EH (cell line): ENCODE measurements around the gene FGD5.

ENCODE experiments used
- DNase-seq: peaks from one replicate; pipeline ENCODE4 v3.0.0-alpha.2; 2015; ENCODE audit warnings: low read depth

The FGD5 gene

GRCh38 chr3:14852058-14852594 is 33.4 kb downstream of the FGD5 start:
- DNase-seq: no peak

- no peak for DNase-seq
These were observed 34.0 kb downstream of the FGD5 start for GRCh38 chr3:14852717-14853116.

DNA sequence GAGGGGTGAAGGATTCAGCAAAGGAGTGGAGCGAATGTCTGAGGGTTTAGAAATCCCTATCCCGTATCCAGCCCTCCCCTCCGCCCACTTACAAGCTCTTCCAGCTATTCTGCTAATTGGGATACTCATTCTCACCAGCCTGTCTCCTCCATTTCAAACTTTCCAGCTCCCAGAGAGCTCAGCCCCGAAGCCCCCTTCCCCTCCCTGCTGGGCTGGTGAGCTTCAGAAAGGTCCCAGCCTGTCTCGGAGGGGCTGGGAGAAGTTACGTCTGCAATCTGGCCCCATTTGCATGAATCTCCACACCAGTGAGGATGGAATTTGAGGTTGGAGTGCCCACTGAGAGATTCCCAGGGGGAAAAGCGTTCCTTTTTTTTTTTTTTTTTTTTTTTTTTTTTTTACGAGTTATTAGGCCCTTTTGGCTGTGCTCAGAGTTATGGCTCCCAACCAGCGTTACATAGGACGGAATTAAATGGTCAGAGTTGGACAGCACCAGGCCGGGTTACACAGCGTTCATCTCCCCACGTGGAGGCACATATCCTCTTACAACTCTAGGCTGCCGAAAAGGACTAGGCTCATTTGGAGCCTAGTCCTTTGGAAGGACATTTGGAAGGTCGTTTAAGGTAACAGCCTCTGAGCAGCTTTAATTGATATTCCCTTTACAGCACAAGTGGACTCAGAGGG is 34.6 kb downstream of the FGD5 start:
- no peak for DNase-seq

DNA sequence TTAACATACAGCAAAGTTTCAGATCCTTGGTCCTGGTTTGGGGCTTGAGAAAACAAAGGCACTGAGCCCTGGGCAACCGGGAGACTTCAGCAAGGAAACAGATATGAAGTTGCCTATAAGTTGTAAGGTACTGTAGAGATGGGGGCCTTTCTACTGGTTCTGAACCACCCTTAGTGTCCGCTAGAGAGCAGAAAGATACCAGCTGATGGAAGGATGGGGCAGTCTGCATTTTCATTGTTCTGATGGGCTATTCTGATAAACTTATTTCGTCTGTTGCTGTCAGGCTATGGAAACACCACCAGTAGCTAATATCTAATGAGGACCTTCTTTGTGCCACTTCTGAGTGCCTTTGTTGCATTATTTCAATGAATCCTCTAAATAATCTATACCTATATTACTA is 38.7 kb downstream of the FGD5 start:
- no peak for DNase-seq

DNA sequence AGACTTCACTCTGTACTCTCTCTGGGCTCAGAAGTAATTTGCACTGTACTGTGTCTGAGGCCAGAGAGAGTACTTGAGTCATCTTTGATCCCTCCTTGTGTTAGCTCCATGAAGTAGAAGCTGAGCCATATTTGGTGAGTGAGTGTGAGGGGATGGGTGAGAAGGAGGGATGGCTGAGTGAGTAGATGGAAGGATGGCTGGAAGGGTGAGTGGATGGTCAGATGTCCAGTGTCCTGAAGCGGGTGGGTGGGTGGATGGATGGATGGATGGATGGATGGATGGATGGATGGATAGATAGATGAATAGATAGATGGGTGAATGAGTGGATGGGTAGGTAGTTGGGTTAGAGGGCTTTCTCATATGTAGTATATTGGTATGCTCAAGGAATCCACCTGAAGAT is 39.3 kb downstream of the FGD5 start:
- DNase-seq: no peak

DNA sequence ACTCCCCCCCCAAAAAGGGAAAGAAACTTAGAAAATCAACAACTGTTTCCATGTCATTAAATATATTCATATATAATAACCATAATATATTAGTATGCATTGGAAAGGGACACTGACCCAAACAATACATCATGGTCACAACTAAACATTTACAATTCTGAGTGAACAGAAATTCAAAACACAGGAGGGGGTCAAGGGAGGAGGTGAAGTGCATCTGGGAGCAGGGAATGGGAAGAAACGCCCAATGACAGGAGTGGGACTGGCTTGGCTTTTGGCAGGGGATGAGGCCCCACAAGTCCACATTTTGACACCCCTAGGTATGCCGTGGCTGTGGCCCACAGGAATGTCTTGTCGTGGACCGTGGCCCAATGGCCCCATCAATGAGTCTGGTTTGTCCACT is 41.1 kb downstream of the FGD5 start:
- DNase-seq: no peak

- no peak for DNase-seq
These were observed 42.3 kb downstream of the FGD5 start for GRCh38 chr3:14861031-14861430.

DNA sequence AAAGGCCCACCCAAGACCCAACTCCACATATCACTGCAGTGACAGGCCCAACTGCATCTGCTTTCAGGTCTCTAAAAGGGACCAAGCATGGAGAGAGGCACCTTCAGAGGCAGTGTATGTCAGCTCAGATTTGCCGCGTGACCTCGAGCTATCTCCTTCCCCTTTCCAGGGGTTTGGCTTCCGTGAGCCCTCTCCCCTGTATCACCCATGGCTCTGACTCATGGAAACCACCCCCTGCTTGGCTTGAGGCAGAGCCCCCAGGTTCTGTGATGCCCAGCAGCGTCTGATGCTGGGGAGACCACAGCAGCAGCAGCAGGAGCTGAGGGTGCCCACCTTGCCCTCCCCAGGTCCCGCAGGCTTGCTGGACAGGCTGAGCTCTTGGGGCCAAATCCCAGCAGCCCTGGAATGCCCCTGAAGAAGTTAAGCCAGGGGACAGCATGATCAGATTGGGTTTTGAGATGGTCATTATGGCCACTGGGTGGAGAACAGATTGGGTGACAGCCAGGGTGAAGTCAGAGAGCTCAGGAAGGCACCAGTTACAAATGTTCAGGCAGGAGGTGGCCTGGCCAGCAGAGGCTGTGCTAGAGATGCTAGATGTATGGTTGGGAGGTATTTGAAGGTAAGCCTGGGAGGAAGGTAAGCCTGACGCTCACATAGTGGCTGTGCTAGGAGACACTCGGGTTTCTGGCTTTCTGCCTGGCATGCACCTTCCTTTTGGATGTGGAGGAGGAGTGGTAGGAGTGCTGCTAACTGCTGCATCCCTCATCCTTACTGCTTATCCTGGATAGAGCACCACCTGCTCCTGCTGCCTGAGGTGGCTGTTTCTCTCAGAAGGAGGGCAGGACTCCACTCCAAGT is 42.9 kb downstream of the FGD5 start:
- DNase-seq: no peak

DNA sequence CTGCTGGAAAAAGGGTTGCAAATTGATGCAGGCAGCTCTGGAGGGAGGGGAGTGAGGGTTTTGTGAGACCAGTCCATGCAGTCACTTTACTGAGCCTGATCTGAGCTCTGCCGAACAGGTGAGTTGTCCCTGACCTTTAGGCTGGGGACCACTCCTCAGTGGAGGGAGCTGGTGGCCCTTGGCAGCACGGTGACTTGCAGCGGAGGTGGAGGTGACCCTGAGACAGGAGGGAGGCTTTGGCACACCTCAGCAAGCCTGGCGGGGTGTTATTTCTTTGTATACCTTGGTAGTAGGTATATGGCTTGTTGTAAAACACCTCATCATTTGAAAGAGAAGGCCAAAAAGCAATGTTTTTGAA is 43.5 kb downstream of the FGD5 start:
- no peak for DNase-seq

- DNase-seq: no peak
These were observed 44.0 kb downstream of the FGD5 start for GRCh38 chr3:14862661-14863230.

DNA sequence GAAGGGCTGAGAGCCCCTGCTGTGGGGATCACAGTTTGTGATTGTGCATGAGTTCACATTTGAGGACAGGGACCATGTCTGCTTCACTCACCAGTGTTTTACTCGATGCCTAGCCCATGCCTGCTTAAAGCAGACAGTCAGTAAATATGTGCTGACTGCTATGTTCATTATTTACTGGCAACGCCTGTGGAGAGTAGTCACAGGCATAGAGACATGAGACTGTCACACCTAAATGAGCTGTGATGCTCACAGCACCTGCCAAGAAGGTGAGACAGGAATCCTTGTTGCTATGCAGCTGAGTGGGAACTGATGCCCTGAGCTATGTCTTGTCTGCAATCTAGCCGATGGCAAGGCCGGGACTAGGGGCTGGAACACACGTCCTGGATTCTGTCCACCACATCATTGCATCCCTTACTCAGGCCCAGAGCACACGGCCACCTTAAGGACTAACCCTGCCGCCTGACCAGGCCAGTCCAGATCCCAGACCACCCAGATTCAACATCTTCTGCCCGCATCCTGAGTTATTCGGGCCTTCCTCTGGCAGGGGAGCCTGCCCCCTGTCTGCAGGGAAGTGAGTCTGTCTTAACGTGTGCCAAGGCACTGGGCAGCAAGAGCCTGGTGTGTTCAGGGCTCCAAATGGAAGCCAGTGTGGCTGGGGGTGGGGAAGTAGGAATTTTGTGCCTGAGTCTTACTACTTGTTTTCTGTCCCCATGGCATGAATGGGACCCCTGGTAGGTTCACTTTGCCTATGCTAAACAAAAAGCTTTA is 44.8 kb downstream of the FGD5 start:
- DNase-seq: no peak

DNA sequence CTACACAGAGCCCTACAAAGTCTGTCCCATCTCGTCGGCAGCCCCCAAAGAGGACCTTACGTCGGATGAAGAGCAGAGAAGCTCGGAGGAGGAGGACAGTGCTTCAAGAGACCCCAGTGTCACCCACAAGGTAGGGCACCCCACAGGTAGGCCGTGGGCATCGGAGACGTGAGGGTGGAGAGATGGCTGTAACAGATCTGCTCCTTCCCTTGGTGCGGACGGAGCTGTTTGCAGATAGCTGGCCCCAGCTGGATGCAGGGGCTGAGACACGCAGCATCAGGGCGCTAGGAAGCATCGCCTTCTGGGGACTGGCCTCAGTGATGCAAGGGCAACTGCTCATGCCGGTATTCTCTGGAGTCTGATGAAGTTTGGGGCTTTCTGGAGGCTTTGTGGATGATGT is 45.4 kb downstream of the FGD5 start:
- no peak for DNase-seq

DNA sequence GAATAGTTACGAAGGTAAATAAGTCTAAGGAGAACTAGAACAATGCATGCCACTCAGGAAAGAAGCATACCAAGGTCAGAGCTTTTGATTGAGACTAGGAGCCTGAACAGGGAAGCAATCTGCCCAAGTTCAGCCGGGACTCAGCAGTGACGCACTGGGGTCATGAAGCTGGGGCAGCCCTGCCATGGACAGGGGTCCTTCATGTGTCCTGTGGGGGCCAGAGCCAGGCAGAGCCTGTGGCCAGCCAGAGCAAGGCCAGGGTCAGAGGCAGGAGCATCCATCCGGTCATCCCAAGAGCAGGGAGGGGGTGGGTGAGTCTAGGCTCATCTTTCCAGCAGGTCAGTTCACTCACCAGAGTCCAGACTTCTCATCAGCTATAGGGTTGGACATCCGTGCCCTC is 47.9 kb downstream of the FGD5 start:
- no peak for DNase-seq

- no peak for DNase-seq
These were observed 49.3 kb downstream of the FGD5 start for GRCh38 chr3:14867936-14868570.

GRCh38 chr3:14869917-14870782 is 51.4 kb downstream of the FGD5 start:
- no peak for DNase-seq

- no peak for DNase-seq
These were observed 52.0 kb downstream of the FGD5 start for GRCh38 chr3:14870783-14871060.

DNA sequence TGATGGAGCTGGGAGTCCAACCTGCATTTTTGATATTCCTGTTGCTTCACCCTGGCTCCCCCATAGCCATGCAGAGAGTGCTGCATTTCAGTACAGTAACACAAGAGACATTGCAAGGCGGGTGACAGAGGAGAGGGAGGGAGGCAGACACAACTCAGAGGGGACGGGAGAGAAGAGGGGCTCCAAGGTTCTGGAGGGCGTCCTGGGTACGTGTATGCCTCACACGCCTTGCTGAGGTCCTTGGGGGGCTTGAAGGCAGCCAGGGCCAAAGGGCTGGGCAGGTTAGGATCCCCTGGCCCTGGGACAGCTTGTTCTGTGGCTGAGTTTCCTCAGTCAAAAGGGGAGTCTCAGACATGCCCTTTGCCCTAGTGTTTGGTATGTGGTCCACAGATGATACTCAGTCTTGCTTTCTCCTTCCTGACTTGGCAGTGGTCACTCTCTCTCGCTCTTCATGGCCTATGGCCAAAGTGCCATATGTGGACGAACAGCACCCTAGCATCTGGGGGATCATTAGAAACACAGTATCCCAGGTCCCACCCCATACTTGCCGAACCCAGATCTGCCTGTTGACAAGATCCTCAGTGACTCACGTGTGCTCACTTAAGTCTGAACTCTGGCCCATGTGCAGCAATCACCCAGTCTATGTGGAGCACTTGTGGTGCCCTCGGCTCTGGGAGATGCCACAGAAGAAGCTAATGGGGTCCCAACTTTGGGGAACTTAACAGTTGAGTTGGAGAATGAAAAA is 52.9 kb downstream of the FGD5 start:
- no peak for DNase-seq

GRCh38 chr3:14872706-14873105 is 53.9 kb downstream of the FGD5 start:
- no peak for DNase-seq

DNA sequence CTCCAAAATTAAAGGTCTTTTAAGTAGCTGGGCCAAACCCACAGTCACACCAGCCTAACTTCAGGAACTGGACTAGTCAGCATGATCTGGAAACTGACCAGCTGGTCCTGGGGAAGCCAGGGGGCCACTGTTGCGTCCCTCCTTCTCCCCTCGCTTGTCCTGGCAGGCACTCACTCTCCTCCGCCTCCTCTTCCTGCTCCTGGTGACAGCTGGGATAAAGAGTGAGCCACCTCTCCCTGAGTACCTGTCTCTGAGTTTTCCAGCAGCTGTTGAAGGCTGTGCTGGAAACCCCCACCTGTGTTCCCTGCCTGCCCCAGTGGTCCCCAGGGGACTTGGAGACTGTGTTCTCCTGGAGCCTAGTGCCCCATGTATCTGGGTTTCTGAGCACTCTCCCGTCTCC is 56.0 kb downstream of the FGD5 start:
- DNase-seq: no peak

DNA sequence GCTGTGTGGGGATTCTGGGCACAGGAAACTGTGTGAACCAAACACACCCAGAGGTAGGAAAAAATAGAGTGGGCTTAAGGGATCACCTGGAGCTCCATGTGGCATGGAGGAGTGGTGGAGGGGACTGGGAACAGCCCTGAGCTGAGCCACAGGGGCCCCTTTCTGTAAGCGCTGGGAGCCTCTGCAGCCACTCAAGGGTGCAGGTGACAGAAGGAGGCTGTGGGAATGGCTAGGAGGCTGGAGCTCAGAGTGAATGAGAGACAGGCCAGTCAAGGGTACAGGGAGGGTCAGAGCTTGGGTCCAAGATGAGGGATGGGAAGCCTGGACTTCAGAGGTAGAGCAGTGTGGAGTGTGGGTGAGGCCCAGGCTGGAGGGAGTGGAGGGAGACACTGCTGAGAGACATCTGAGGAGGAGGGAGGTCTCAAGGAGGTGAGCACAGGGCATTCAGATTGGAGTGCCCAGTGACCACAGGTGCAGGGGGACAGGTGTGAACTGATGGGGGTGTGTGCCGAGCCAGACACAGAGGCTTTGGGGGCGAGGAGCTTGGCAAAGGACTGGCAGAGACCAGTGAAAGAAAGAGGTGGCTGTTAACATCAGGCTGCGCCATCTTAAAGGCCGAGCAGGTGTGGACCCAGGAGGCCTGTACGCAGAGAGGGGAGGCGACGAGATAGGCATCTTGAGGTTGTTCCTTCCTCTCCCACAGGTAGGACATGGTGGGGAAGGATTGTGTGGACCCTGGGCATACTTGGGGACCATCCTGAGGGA is 56.8 kb downstream of the FGD5 start:
- DNase-seq: no peak
